Skeletal muscle tissue (tissue), 5 donors: ENCODE results near the gene ROBO1. TPM values are rescaled to one million over a fixed set of nuclear protein-coding genes. Genes with fewer than 3 reads are reported as not detected.

Experiments used
- H3K27ac ChIP-seq: one replicate; pipeline ENCODE4 v1.7.0; 2013; ENCODE audit warnings: mild to moderate bottlenecking, low read depth, low read length, inconsistent platforms
- H3K27me3 ChIP-seq, 3 donors: one replicate each; pipeline ENCODE4 v1.7.0; 2013; ENCODE audit warnings: low read length in 3 of 3; ENCODE audit not compliant: control insufficient read depth in 3 of 3, insufficient read depth in 3 of 3
- H3K36me3 ChIP-seq, 3 donors: one replicate each; pipeline ENCODE4 v1.7.0; 2013; ENCODE audit warnings: low read length in 3 of 3; ENCODE audit not compliant: control insufficient read depth in 3 of 3, insufficient read depth in 3 of 3
- H3K4me1 ChIP-seq, 3 donors: one replicate each; pipeline ENCODE4 v1.7.0; 2013; ENCODE audit warnings: low read length in 3 of 3, mild to moderate bottlenecking in 3 of 3; ENCODE audit not compliant: control insufficient read depth in 3 of 3, insufficient read depth in 3 of 3
- H3K4me3 ChIP-seq, 3 donors: one replicate each; pipeline ENCODE4 v1.7.0; 2013; ENCODE audit warnings: low read length in 3 of 3
- H3K9ac ChIP-seq, 3 donors: one replicate each; pipeline ENCODE4 v1.7.0; 2013; ENCODE audit warnings: low read length in 3 of 3, mild to moderate bottlenecking in 3 of 3, moderate library complexity in 2 of 3, low read depth in 1 of 3
- H3K9me3 ChIP-seq, 3 donors: one replicate each; pipeline ENCODE4 v1.7.0; 2013; ENCODE audit warnings: low read length in 3 of 3; ENCODE audit not compliant: control insufficient read depth in 3 of 3
- small RNA-seq: library from RNA; depleted of rRNA; stranded (forward); fragments of <200 nt; gene quantifications from one replicate; pipeline ENCODE3, GENCODE V24; 2014
- total RNA-seq: library from RNA; depleted of rRNA; stranded (reverse); fragments of >200 nt; gene quantifications from one replicate; pipeline ENCODE4 v1.2.3, GENCODE V29; 2014
- donor health status: Osteomylitis.

ROBO1 gene
- total RNA-seq, 1 donor from 2014 or later: 20.4 TPM

GRCh38 chr3:78588906-78589621 is 1178.7 kb downstream of the ROBO1 start:
- Histone ChIP-seq H3K36me3 (no peaks in the 10 kb centered on the region), H3K4me1 (no peaks in the 10 kb centered on the region), H3K4me3 (no peak overlapping the region), H3K27ac (no peak overlapping the region), H3K9me3 (no peaks in the 10 kb centered on the region), H3K9ac (no peak overlapping the region), H3K27me3 (no peaks in the 10 kb centered on the region)

GRCh38 chr3:78580681-78581080 is 1187.1 kb downstream of the ROBO1 start:
- Histone ChIP-seq H3K36me3 (no peaks in the 10 kb centered on the region), H3K4me1 (no peaks in the 10 kb centered on the region), H3K27me3 (no peaks in the 10 kb centered on the region), H3K27ac (no peak overlapping the region), H3K4me3 (no peak overlapping the region), H3K9me3 (no peaks in the 10 kb centered on the region), H3K9ac (no peak overlapping the region)

GRCh38 chr3:78571486-78571885 is 1196.3 kb downstream of the ROBO1 start:
- no peaks in the 10 kb centered on the region for H3K36me3 ChIP-seq
- H3K27me3 ChIP-seq: no peaks in the 10 kb centered on the region
- H3K4me1 ChIP-seq: no peaks in the 10 kb centered on the region
- H3K27ac ChIP-seq: no peak overlapping the region
- no peak overlapping the region for H3K4me3 ChIP-seq
- H3K9me3 ChIP-seq: no peaks in the 10 kb centered on the region
- no peak overlapping the region for H3K9ac ChIP-seq

- no peak overlapping the region for H3K4me3 ChIP-seq
- H3K9ac ChIP-seq: no peak overlapping the region
- no peaks in the 10 kb centered on the region for H3K27me3 ChIP-seq
- H3K27ac ChIP-seq: no peak overlapping the region
- H3K4me1 ChIP-seq: no peaks in the 10 kb centered on the region
- H3K36me3 ChIP-seq: no peaks in the 10 kb centered on the region
- H3K9me3 ChIP-seq: no peaks in the 10 kb centered on the region
Measured at GRCh38 chr3:78570496-78570895, 1197.3 kb downstream of the ROBO1 start.

- H3K9me3 ChIP-seq: no peaks in the 10 kb centered on the region
- no peaks in the 10 kb centered on the region for H3K27me3 ChIP-seq
- H3K4me1 ChIP-seq: no peaks in the 10 kb centered on the region
- no peak overlapping the region for H3K27ac ChIP-seq
- H3K9ac ChIP-seq: no peak overlapping the region
- no peak overlapping the region for H3K4me3 ChIP-seq
- no peaks in the 10 kb centered on the region for H3K36me3 ChIP-seq
Measured at GRCh38 chr3:78569804-78570203, 1198.0 kb downstream of the ROBO1 start.

GRCh38 chr3:78565712-78566111 is 1202.1 kb downstream of the ROBO1 start:
- Histone ChIP-seq H3K4me3 (no peak overlapping the region), H3K9ac (no peak overlapping the region), H3K27me3 (no peaks in the 10 kb centered on the region), H3K36me3 (no peaks in the 10 kb centered on the region), H3K4me1 (no peaks in the 10 kb centered on the region), H3K9me3 (no peaks in the 10 kb centered on the region), H3K27ac (no peak overlapping the region)

- no peak overlapping the region for H3K27ac ChIP-seq
- H3K9me3 ChIP-seq: no peaks in the 10 kb centered on the region
- H3K27me3 ChIP-seq: no peaks in the 10 kb centered on the region
- no peaks in the 10 kb centered on the region for H3K4me1 ChIP-seq
- no peaks in the 10 kb centered on the region for H3K36me3 ChIP-seq
- no peak overlapping the region for H3K4me3 ChIP-seq
- no peak overlapping the region for H3K9ac ChIP-seq
Measured at GRCh38 chr3:78562328-78562727, 1205.5 kb downstream of the ROBO1 start.

Small RNA genes within 50 kb of the gene (small RNA-seq; reads per million reads assigned to genes)
- gene MIR3923 (not detected), gene RN7SL751P (not detected)
